Dendritic cell treated with granulocyte-macrophage colony-stimulating factor and Interleukin-4, amounts not matched to agents 40 ng/mL and 50 ng/mL, for 4 days (primary cell): ENCODE results near the gene ST6GALNAC3.

Experiments
- H3K27ac Mint-ChIP-seq: one replicate; pipeline ENCODE4 v1.8.0; 2022; ENCODE audit warnings: mild to moderate bottlenecking, mixed read lengths
- H3K27me3 Mint-ChIP-seq: one replicate; pipeline ENCODE4 v1.8.0; 2022; ENCODE audit warnings: mild to moderate bottlenecking, mixed read lengths
- H3K36me3 Mint-ChIP-seq: one replicate; pipeline ENCODE4 v1.8.0; 2022; ENCODE audit warnings: low read depth, mixed read lengths
- H3K4me1 Mint-ChIP-seq: one replicate; pipeline ENCODE4 v1.8.0; 2022; ENCODE audit warnings: low read depth, mixed read lengths
- H3K4me3 Mint-ChIP-seq: one replicate; pipeline ENCODE4 v1.8.0; 2022; ENCODE audit warnings: mild to moderate bottlenecking, moderate library complexity, mixed read lengths
- H3K9me3 Mint-ChIP-seq: one replicate; pipeline ENCODE4 v1.8.0; 2022; ENCODE audit warnings: mixed read lengths
- intact Hi-C: fragments of 100-400 bp; cut with micrococcal nuclease; formaldehyde crosslinking; loops from one replicate; pipeline ENCODE4 v1.15.0; 2022

The ST6GALNAC3 gene

DNA sequence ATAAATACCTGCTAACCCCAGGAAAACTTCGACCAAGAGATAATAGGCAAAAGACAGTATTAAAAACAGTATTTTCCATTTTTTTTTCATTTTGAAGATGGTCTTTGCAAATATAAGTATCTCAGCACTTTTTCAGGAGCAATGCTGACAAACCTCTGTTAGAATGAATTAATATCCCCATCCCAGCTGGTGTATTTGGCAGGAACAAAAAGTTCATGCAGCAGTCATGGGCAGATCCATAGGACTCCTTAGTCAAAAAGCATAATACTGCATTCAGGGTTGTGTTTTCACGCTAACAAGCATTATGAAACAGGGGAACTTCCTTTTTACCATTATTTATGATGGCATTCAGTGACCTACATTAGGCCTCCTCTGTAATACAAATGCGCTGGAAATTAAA is 344.0 kb downstream of the ST6GALNAC3 start:
- H3K27ac Mint-ChIP-seq = no peak overlapping the region
- H3K27me3 Mint-ChIP-seq = no peaks in the 10 kb centered on the region
- H3K4me3 Mint-ChIP-seq = no peak overlapping the region
- H3K4me1 Mint-ChIP-seq = no peaks in the 10 kb centered on the region
- no peaks in the 10 kb centered on the region for H3K36me3 Mint-ChIP-seq
- intact Hi-C loops = no loop called here
- H3K9me3 Mint-ChIP-seq = no peaks in the 10 kb centered on the region

GRCh38 chr1:76419603-76420002 is 345.1 kb downstream of the ST6GALNAC3 start:
- H3K4me1 Mint-ChIP-seq = no peaks in the 10 kb centered on the region
- no peak overlapping the region for H3K4me3 Mint-ChIP-seq
- H3K27me3 Mint-ChIP-seq = no peaks in the 10 kb centered on the region
- intact Hi-C loops = no loop called here
- H3K36me3 Mint-ChIP-seq = no peaks in the 10 kb centered on the region
- no peak overlapping the region for H3K27ac Mint-ChIP-seq
- no peaks in the 10 kb centered on the region for H3K9me3 Mint-ChIP-seq

GRCh38 chr1:76425201-76426145 is 350.9 kb downstream of the ST6GALNAC3 start:
- H3K36me3 Mint-ChIP-seq = no peaks in the 10 kb centered on the region
- no peaks in the 10 kb centered on the region for H3K27me3 Mint-ChIP-seq
- H3K4me3 Mint-ChIP-seq = no peak overlapping the region
- H3K9me3 Mint-ChIP-seq = no peaks in the 10 kb centered on the region
- no peaks in the 10 kb centered on the region for H3K4me1 Mint-ChIP-seq
- no peak overlapping the region for H3K27ac Mint-ChIP-seq
- intact Hi-C loops = no loop called here

- H3K36me3 Mint-ChIP-seq = no peaks in the 10 kb centered on the region
- no peak overlapping the region for H3K27ac Mint-ChIP-seq
- H3K9me3 Mint-ChIP-seq = no peaks in the 10 kb centered on the region
- intact Hi-C loops = no loop called here
- no peaks in the 10 kb centered on the region for H3K4me1 Mint-ChIP-seq
- no peaks in the 10 kb centered on the region for H3K27me3 Mint-ChIP-seq
- H3K4me3 Mint-ChIP-seq = no peak overlapping the region
Measured at GRCh38 chr1:76426606-76427005, 352.1 kb downstream of the ST6GALNAC3 start.

- Mint-ChIP-seq H3K27me3 (no peaks in the 10 kb centered on the region), H3K4me3 (no peak overlapping the region), H3K36me3 (no peaks in the 10 kb centered on the region), H3K9me3 (no peaks in the 10 kb centered on the region), H3K27ac (no peak overlapping the region), H3K4me1 (no peaks in the 10 kb centered on the region)
- intact Hi-C loops = no loop called here
Measured at GRCh38 chr1:76428028-76428427, 353.5 kb downstream of the ST6GALNAC3 start.

- intact Hi-C loops = no loop called here
- H3K4me1 Mint-ChIP-seq = no peaks in the 10 kb centered on the region
- no peak overlapping the region for H3K27ac Mint-ChIP-seq
Measured at GRCh38 chr1:76430531-76430930, 356.0 kb downstream of the ST6GALNAC3 start.

GRCh38 chr1:76433526-76433925 is 359.0 kb downstream of the ST6GALNAC3 start:
- Mint-ChIP-seq H3K9me3 (no peaks in the 10 kb centered on the region), H3K4me1 (no peaks in the 10 kb centered on the region), H3K27ac (no peak overlapping the region), H3K27me3 (no peaks in the 10 kb centered on the region), H3K4me3 (no peak overlapping the region), H3K36me3 (no peaks in the 10 kb centered on the region)
- intact Hi-C loops = no loop called here

More at GRCh38 chr1:76430531-76430930, 356.0 kb downstream of the ST6GALNAC3 start:
- Mint-ChIP-seq H3K27me3 (no peaks in the 10 kb centered on the region), H3K36me3 (no peaks in the 10 kb centered on the region), H3K4me3 (no peak overlapping the region), H3K9me3 (no peaks in the 10 kb centered on the region)

DNA sequence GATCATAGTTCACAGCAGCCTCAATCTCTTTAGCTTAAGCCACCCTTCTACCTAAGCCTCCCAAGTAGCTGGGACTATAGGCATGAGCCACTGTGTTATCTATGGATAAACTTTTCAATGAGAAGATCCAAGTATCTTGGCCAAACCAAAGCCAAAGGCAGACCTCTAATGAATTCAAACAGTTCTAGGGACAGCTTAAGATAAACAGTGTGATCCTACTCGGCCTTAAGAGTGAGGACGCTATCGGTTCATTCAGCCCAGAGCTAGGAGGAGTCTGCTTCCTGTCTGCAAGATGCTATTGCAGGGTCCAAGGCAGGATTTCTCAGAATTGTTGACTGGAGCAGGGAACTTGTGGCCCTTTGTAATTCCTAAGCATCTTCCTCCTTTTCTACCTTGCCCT is 368.7 kb downstream of the ST6GALNAC3 start:
- intact Hi-C loops = no loop called here

GRCh38 chr1:76444773-76445172 is 370.2 kb downstream of the ST6GALNAC3 start:
- Mint-ChIP-seq H3K4me1 (no peaks in the 10 kb centered on the region), H3K27me3 (no peaks in the 10 kb centered on the region), H3K4me3 (no peak overlapping the region), H3K36me3 (no peaks in the 10 kb centered on the region), H3K27ac (no peak overlapping the region), H3K9me3 (peaks cover 30% of the 10 kb centered on the region)
- intact Hi-C loops = no loop called here

More for the DNA sequence above, 368.7 kb downstream of the ST6GALNAC3 start:
- Mint-ChIP-seq H3K36me3 (no peaks in the 10 kb centered on the region), H3K27ac (no peak overlapping the region), H3K9me3 (peaks cover 22% of the 10 kb centered on the region), H3K4me1 (no peaks in the 10 kb centered on the region), H3K4me3 (no peak overlapping the region), H3K27me3 (no peaks in the 10 kb centered on the region)

DNA sequence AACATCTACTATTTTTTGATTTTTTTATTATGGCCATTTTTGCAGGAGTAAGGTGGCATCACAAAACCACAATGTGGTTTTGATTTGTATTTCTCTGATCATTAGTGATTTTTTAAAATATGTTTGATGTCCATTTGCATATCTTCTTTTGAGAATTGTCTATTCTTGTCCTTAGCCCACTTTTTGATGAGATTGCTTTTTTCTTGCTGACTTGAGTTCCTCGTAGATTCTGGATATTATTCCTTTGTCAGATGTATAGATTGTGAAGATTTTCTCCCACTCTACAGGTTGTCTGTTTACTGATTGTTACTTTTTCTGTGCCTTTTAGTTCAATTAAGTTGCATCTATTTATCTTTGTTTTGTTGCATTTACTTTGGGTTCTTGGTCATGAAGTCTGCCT is 375.7 kb downstream of the ST6GALNAC3 start:
- Mint-ChIP-seq H3K4me3 (no peak overlapping the region), H3K4me1 (no peaks in the 10 kb centered on the region), H3K9me3 (peaks cover 80% of the 10 kb centered on the region), H3K27me3 (no peaks in the 10 kb centered on the region), H3K27ac (no peak overlapping the region), H3K36me3 (no peaks in the 10 kb centered on the region)
- intact Hi-C loops = no loop called here

DNA sequence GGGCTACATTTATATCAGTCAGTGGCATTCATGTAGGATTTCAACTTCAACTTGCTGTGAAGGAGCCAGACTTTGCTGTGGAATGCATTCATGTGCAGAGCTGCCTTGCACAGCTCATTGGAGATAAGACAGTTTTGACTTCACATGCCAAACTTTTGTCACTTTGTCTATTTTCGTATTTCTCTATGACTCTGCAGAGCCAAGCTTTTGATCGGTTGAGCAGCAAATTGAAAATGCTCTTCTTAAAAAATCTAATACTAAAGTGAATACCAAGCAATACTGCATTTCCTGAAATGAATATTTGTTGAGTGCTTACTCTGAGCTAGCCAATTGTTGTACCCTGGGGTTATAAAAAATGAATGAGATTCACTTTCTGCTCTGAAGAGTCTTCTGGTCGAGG is 388.7 kb downstream of the ST6GALNAC3 start:
- no peaks in the 10 kb centered on the region for H3K4me1 Mint-ChIP-seq
- no peaks in the 10 kb centered on the region for H3K36me3 Mint-ChIP-seq
- no peaks in the 10 kb centered on the region for H3K27me3 Mint-ChIP-seq
- intact Hi-C loops = no loop called here
- peaks cover 5% of the 10 kb centered on the region for H3K9me3 Mint-ChIP-seq
- no peak overlapping the region for H3K27ac Mint-ChIP-seq
- no peak overlapping the region for H3K4me3 Mint-ChIP-seq

DNA sequence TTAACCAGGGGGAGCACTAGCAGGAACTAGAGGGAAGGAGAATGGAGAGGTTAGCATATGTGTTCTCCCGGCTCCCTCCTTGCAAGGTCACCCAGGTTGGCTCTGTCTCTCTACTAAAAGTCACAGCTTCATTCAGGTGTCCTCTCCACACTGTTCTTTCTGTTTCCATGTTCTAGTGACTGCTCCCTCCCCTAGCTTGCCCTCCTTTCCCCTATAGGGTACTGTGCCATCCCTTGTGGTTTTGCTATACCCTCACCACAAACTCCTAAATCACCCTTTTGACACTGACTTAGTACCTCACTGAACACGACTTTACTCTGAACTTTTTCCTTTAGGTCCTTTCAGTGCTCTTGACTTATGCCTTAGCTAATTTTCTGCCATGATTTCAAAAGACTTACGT is 389.3 kb downstream of the ST6GALNAC3 start:
- H3K36me3 Mint-ChIP-seq = no peaks in the 10 kb centered on the region
- H3K4me3 Mint-ChIP-seq = no peak overlapping the region
- intact Hi-C loops = no loop called here
- H3K27ac Mint-ChIP-seq = no peak overlapping the region
- H3K4me1 Mint-ChIP-seq = no peaks in the 10 kb centered on the region
- peaks cover 5% of the 10 kb centered on the region for H3K9me3 Mint-ChIP-seq
- H3K27me3 Mint-ChIP-seq = no peaks in the 10 kb centered on the region

- intact Hi-C loops = no loop called here
- Mint-ChIP-seq H3K27me3 (no peaks in the 10 kb centered on the region), H3K4me3 (no peak overlapping the region), H3K4me1 (no peaks in the 10 kb centered on the region), H3K36me3 (no peaks in the 10 kb centered on the region), H3K27ac (no peak overlapping the region), H3K9me3 (no peaks in the 10 kb centered on the region)
Measured at GRCh38 chr1:76465030-76465429, 390.5 kb downstream of the ST6GALNAC3 start.

GRCh38 chr1:76470166-76470565 is 395.6 kb downstream of the ST6GALNAC3 start:
- H3K36me3 Mint-ChIP-seq = no peaks in the 10 kb centered on the region
- no peaks in the 10 kb centered on the region for H3K4me1 Mint-ChIP-seq
- H3K27ac Mint-ChIP-seq = no peak overlapping the region
- no peak overlapping the region for H3K4me3 Mint-ChIP-seq
- H3K27me3 Mint-ChIP-seq = no peaks in the 10 kb centered on the region
- intact Hi-C loops = no loop called here
- no peaks in the 10 kb centered on the region for H3K9me3 Mint-ChIP-seq

DNA sequence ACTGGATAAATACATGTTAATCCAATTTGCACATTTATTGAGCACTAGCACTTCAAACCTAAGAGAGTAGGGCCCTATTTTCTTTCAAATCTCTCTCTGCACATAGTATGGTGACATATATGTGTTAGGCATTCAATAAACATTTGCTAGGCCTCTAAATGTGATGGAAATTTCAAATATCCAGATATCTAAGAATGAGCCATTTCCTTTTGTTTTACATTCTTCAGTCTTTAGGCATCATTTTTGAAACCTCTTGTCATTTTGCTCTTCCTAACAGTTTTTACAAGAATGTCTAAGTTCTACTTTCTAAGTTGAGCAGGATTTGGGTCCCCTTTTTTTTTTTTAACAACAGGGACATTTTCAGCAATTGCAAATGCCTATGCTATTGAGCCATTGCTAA is 397.0 kb downstream of the ST6GALNAC3 start:
- H3K4me3 Mint-ChIP-seq = no peak overlapping the region
- no peaks in the 10 kb centered on the region for H3K4me1 Mint-ChIP-seq
- H3K27me3 Mint-ChIP-seq = no peaks in the 10 kb centered on the region
- H3K36me3 Mint-ChIP-seq = no peaks in the 10 kb centered on the region
- H3K27ac Mint-ChIP-seq = no peak overlapping the region
- intact Hi-C loops = no loop called here
- no peaks in the 10 kb centered on the region for H3K9me3 Mint-ChIP-seq
